GM21447 (cell line): ENCODE results near the gene ZNF423.
"Not testable (repeated sequence)": the region's sequence is repeated elsewhere in the genome, so short reads cannot be mapped to it uniquely, and the experiment has no call there.

Experiments used
- ATAC-seq: cut with Tn5 transposase; IDR thresholded peaks from one replicate; pipeline ENCODE4 v1.9.1; 2021; ENCODE audit not compliant: unreplicated experiment

Gene ZNF423

GRCh38 chr16:49871824-49872223, 15.9 kb upstream of the ZNF423 start:
- not testable (repeated sequence) for ATAC-seq

GRCh38 chr16:49869731-49870130, 13.8 kb upstream of the ZNF423 start:
- no peak for ATAC-seq

- no peak for ATAC-seq
Observed at GRCh38 chr16:49867796-49868668, 12.1 kb upstream of the ZNF423 start.

- ATAC-seq: no peak
Observed at GRCh38 chr16:49867234-49867633, 11.3 kb upstream of the ZNF423 start.

GRCh38 chr16:49866595-49867071, 10.7 kb upstream of the ZNF423 start:
- no peak for ATAC-seq

- no peak for ATAC-seq
Observed at GRCh38 chr16:49862694-49863093, 6.8 kb upstream of the ZNF423 start.

GRCh38 chr16:49861299-49861698, 5.4 kb upstream of the ZNF423 start:
- ATAC-seq: no peak

- ATAC-seq: no peak
Observed at GRCh38 chr16:49860593-49860992, 4.7 kb upstream of the ZNF423 start.

GRCh38 chr16:49859125-49859811, 3.4 kb upstream of the ZNF423 start:
- ATAC-seq: no peak

- ATAC-seq: no peak
Observed at GRCh38 chr16:49858200-49859124, 2.5 kb upstream of the ZNF423 start.

- ATAC-seq: no peak
Observed at GRCh38 chr16:49857423-49858181, 1.7 kb upstream of the ZNF423 start.

GRCh38 chr16:49856672-49857330, 889 bp upstream of the ZNF423 start:
- ATAC-seq: no peak

GRCh38 chr16:49855280-49855821, 561 bp downstream of the ZNF423 start:
- peak; percentile 65 for ATAC-seq

- ATAC-seq: peak; percentile 4
Observed at GRCh38 chr16:49854796-49855203, 1.1 kb downstream of the ZNF423 start.

- no peak for ATAC-seq
Observed at GRCh38 chr16:49854188-49854795, 1.6 kb downstream of the ZNF423 start.

- no peak for ATAC-seq
Observed at GRCh38 chr16:49852279-49852678, 3.6 kb downstream of the ZNF423 start.

GRCh38 chr16:49851468-49851787, 4.5 kb downstream of the ZNF423 start:
- no peak for ATAC-seq

- no peak for ATAC-seq
Observed at GRCh38 chr16:49850558-49851467, 5.1 kb downstream of the ZNF423 start.
